Neuronal stem cell (in vitro differentiated cells): ENCODE results near the gene LRRC46.

ENCODE experiments used
- DNase-seq: peaks from one replicate; pipeline ENCODE4 v3.0.0-alpha.2; 2013; ENCODE audit warnings: low spot score
- H2AFZ ChIP-seq: one replicate; pipeline ENCODE4 v1.6.1; 2013; ENCODE audit warnings: mild to moderate bottlenecking, low read length, inconsistent platforms
- H2AK5ac ChIP-seq: 2 replicates; pipeline ENCODE4 v1.6.1; 2013; ENCODE audit warnings: low read depth, mild to moderate bottlenecking, inconsistent platforms, low read length, moderate library complexity, mixed read lengths
- H2BK120ac ChIP-seq: 2 replicates; pipeline ENCODE4 v1.6.1; 2013; ENCODE audit warnings: low read depth, mild to moderate bottlenecking, inconsistent platforms, low read length, moderate library complexity, mixed read lengths
- H2BK12ac ChIP-seq: one replicate; pipeline ENCODE4 v1.6.1; 2013; ENCODE audit warnings: low read length, inconsistent platforms
- H2BK15ac ChIP-seq: 2 replicates; pipeline ENCODE4 v1.6.1; 2013; ENCODE audit warnings: mild to moderate bottlenecking, low read length, inconsistent platforms, mixed read lengths
- H2BK5ac ChIP-seq: one replicate; pipeline ENCODE4 v1.6.1; 2013; ENCODE audit warnings: inconsistent platforms, mild to moderate bottlenecking, low read length, moderate library complexity
- H3K14ac ChIP-seq: one replicate; pipeline ENCODE4 v1.6.1; 2013; ENCODE audit warnings: low read length, inconsistent platforms
- H3K18ac ChIP-seq: 2 replicates; pipeline ENCODE4 v1.6.1; 2013; ENCODE audit warnings: low read length, inconsistent platforms
- H3K23ac ChIP-seq: 2 replicates; pipeline ENCODE4 v1.6.1; 2013; ENCODE audit warnings: low read depth, mild to moderate bottlenecking, mixed read lengths, low read length, inconsistent platforms; ENCODE audit not compliant: poor library complexity
- H3K27ac ChIP-seq: replicated peaks from 3 replicates; pipeline ENCODE4 v1.5.1; 2013; ENCODE audit warnings: low read length, inconsistent platforms
- H3K27me3 ChIP-seq, 3 experiments: 2 replicates each; pipeline ENCODE4 v1.6.1; 2013; ENCODE audit warnings: low read length in 3 of 3, mild to moderate bottlenecking in 2 of 3, inconsistent platforms in 1 of 3, low read depth in 1 of 3, mixed read lengths in 1 of 3, moderate library complexity in 1 of 3; ENCODE audit not compliant: control insufficient read depth in 3 of 3, insufficient read depth in 3 of 3
- H3K36me3 ChIP-seq, 2 donors: replicated peaks in 1 of 2; 2 replicates each; pipeline ENCODE4 v1.6.1; 2013; ENCODE audit warnings: low read length in 2 of 2; ENCODE audit not compliant: control insufficient read depth in 2 of 2, insufficient read depth in 2 of 2
- H3K4ac ChIP-seq: 2 replicates; pipeline ENCODE4 v1.6.1; 2013; ENCODE audit warnings: inconsistent platforms, mild to moderate bottlenecking, low read length, moderate library complexity
- H3K4me1 ChIP-seq, 2 donors: 1 replicate in 1 of 2; 2 replicates in 1 of 2; pipeline ENCODE4 v1.6.1; 2013; ENCODE audit warnings: low read length in 2 of 2, low read depth in 1 of 2; ENCODE audit not compliant: control insufficient read depth in 2 of 2, insufficient read depth in 1 of 2
- H3K4me2 ChIP-seq: one replicate; pipeline ENCODE4 v1.6.1; 2013; ENCODE audit warnings: mild to moderate bottlenecking, low read length, inconsistent platforms; ENCODE audit not compliant: insufficient read depth, poor library complexity, severe bottlenecking
- H3K4me3 ChIP-seq, 2 donors: 2 replicates each; pipeline ENCODE4 v1.5.1; 2013; ENCODE audit warnings: low read length in 2 of 2, mild to moderate bottlenecking in 2 of 2, inconsistent platforms in 1 of 2, moderate library complexity in 1 of 2
- H3K79me1 ChIP-seq: one replicate; pipeline ENCODE4 v1.6.1; 2013; ENCODE audit warnings: low read depth, mild to moderate bottlenecking, inconsistent platforms, low read length, moderate library complexity
- H3K9ac ChIP-seq: one replicate; pipeline ENCODE4 v1.6.1; 2013; ENCODE audit warnings: mild to moderate bottlenecking, low read depth, low read length, inconsistent platforms; ENCODE audit not compliant: poor library complexity
- H3K9me3 ChIP-seq, 2 donors: replicated peaks in 1 of 2; 2 replicates each; pipeline versions ENCODE3 to v1.6.1; 2013; ENCODE audit warnings: low read length in 2 of 2, mild to moderate bottlenecking in 2 of 2, inconsistent platforms in 1 of 2, low read depth in 1 of 2, mixed read lengths in 1 of 2, moderate library complexity in 1 of 2; ENCODE audit not compliant: control insufficient read depth in 2 of 2, insufficient read depth in 1 of 2
- H4K8ac ChIP-seq: one replicate; pipeline ENCODE4 v1.6.1; 2013; ENCODE audit warnings: low read depth, mild to moderate bottlenecking, inconsistent platforms, low read length, moderate library complexity
- H4K91ac ChIP-seq: one replicate; pipeline ENCODE4 v1.6.1; 2013; ENCODE audit warnings: low read length, low read depth, mild to moderate bottlenecking, inconsistent platforms; ENCODE audit not compliant: poor library complexity
- WGBS, 2 donors: extraction: QIAGEN DNeasy Blood & Tissue Kit; methylation state at CpG; one replicate each; pipeline ENCODE4 v1.1.7; 2013; ENCODE audit warnings: missing lambda C conversion rate in 2 of 2, mixed read lengths in 1 of 2; ENCODE audit not compliant: insufficient read length in 2 of 2, insufficient replicate concordance in 1 of 2; ENCODE audit errors: extremely low coverage in 2 of 2; 5-methylcytosine and 5-hydroxymethylcytosine counted together

LRRC46 gene

GRCh38 chr17:47821031-47821423, 10.4 kb upstream of the LRRC46 start:
- peak overlapping the region; percentile 70 for H2AK5ac ChIP-seq
- H3K18ac ChIP-seq: peak overlapping the region; percentile 57
- peak overlapping the region; percentile 71 for H3K14ac ChIP-seq
- H2AFZ ChIP-seq: peak overlapping the region; percentile 88
- H3K23ac ChIP-seq: peak overlapping the region; percentile 87
- peak overlapping the region; percentile 90 to 94 for H3K4me3 ChIP-seq
- peak overlapping the region; percentile 2 for H2BK5ac ChIP-seq
- no peak overlapping the region for H4K91ac ChIP-seq
- peaks cover 19 to 22% of the 10 kb centered on the region in 2 donors for H3K36me3 ChIP-seq
- H2BK15ac ChIP-seq: no peak overlapping the region
- DNase-seq: no peak
- H3K9me3 ChIP-seq: no peaks in the 10 kb centered on the region
- no peak overlapping the region for H2BK120ac ChIP-seq
- no peak overlapping the region for H2BK12ac ChIP-seq
- H3K4me1 ChIP-seq: peaks cover 7 to 9% of the 10 kb centered on the region in 2 donors
- H4K8ac ChIP-seq: peak overlapping the region; percentile 82
- H3K9ac ChIP-seq: peak overlapping the region; percentile 92
- H3K27ac ChIP-seq: no peak overlapping the region
- no CpG with 5 or more reads among the region's 4 CpGs for WGBS, 2 donors
- peaks cover 4% of the 10 kb centered on the region for H3K79me1 ChIP-seq
- H3K27me3 ChIP-seq: no peaks in the 10 kb centered on the region
- H3K4me2 ChIP-seq: peak overlapping the region; percentile 86
- H3K4ac ChIP-seq: no peak overlapping the region

- Histone ChIP-seq H3K4me2 (peak within 1 kb of the TSS; percentile 86), H3K27ac (no peak within 1 kb of the TSS), H3K4me3 (peak within 1 kb of the TSS; percentile 90 to 94), H4K8ac (peak within 1 kb of the TSS; percentile 82), H3K18ac (peak within 1 kb of the TSS; percentile 80), H3K9ac (peak within 1 kb of the TSS; percentile 92), H4K91ac (no peak within 1 kb of the TSS), H3K23ac (peak within 1 kb of the TSS; percentile 87), H2BK15ac (peak within 1 kb of the TSS; percentile 28), H2BK12ac (no peak within 1 kb of the TSS), H3K14ac (peak within 1 kb of the TSS; percentile 71), H2BK120ac (no peak within 1 kb of the TSS), H3K36me3 (peaks cover 24 to 29% of the 10 kb centered on the region in 2 donors), H3K27me3 (no peaks in the 10 kb centered on the region), H2AFZ (peak within 1 kb of the TSS; percentile 88), H3K4ac (no peak within 1 kb of the TSS), H3K4me1 (peaks cover 7 to 9% of the 10 kb centered on the region in 2 donors), H3K79me1 (peaks cover 4% of the 10 kb centered on the region), H2AK5ac (peak within 1 kb of the TSS; percentile 70), H3K9me3 (no peaks in the 10 kb centered on the region), H2BK5ac (peak within 1 kb of the TSS; percentile 2)
- WGBS, 2 donors: no CpG with 5 or more reads among the region's 21 CpGs
- DNase-seq: peak; percentile 41
Observed at GRCh38 chr17:47821424-47822391, 9.8 kb upstream of the LRRC46 start, which contains the start of gene OSBPL7. TSS of gene OSBPL7 (minus strand) at chr17:47821794. CDS start at chr17:47820278, 1,516 bp downstream.

DNA sequence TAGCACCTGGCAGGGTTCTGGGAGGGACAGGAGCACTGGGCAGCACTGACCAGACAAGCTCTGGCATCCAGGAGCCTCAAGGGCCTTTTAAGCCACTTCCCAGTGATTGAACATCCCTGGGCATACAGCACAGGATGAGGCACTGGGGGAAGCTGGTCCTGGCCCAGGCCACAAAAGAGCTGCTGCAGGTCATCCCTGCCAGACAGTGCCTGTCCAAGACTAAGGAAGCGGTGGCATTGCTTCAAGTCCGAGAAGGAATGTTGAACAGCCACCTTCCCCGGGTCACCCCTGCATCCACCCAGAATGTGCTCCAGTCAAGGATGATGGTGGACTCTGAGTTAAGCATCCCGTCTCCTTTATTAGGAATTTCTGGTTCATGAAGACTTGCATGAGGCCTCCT, 8.7 kb upstream of the LRRC46 start:
- no peak overlapping the region for H3K14ac ChIP-seq
- H3K36me3 ChIP-seq: peaks cover 28 to 37% of the 10 kb centered on the region in 2 donors

GRCh38 chr17:47823519-47823918, 8.0 kb upstream of the LRRC46 start:
- H3K4me1 ChIP-seq: peaks cover 7 to 9% of the 10 kb centered on the region in 2 donors
- no peak overlapping the region for H3K4ac ChIP-seq
- H3K9ac ChIP-seq: no peak overlapping the region
- H3K9me3 ChIP-seq: no peaks in the 10 kb centered on the region
- no peak overlapping the region for H4K8ac ChIP-seq
- no CpG with 5 or more reads among the region's 4 CpGs for WGBS, 2 donors
- H3K4me2 ChIP-seq: no peak overlapping the region
- no peak overlapping the region for H3K4me3 ChIP-seq
- H2BK12ac ChIP-seq: no peak overlapping the region
- H3K23ac ChIP-seq: no peak overlapping the region
- no peak overlapping the region for H2BK15ac ChIP-seq
- DNase-seq: no peak
- H2AFZ ChIP-seq: no peak overlapping the region
- peaks cover 4% of the 10 kb centered on the region for H3K79me1 ChIP-seq
- no peak overlapping the region for H2BK5ac ChIP-seq
- H3K36me3 ChIP-seq: peaks cover 32 to 43% of the 10 kb centered on the region in 2 donors
- no peak overlapping the region for H3K27ac ChIP-seq
- no peak overlapping the region for H2AK5ac ChIP-seq
- H3K14ac ChIP-seq: no peak overlapping the region
- H3K18ac ChIP-seq: no peak overlapping the region
- no peak overlapping the region for H2BK120ac ChIP-seq
- H3K27me3 ChIP-seq: no peaks in the 10 kb centered on the region
- no peak overlapping the region for H4K91ac ChIP-seq

More for the DNA sequence above, 8.7 kb upstream of the LRRC46 start:
- H3K4me3 ChIP-seq: no peak overlapping the region
- H3K9me3 ChIP-seq: no peaks in the 10 kb centered on the region
- H2AK5ac ChIP-seq: no peak overlapping the region
- H3K4me2 ChIP-seq: no peak overlapping the region
- no peak overlapping the region for H3K23ac ChIP-seq
- H2BK15ac ChIP-seq: no peak overlapping the region
- no peak for DNase-seq
- H3K27ac ChIP-seq: no peak overlapping the region
- no peak overlapping the region for H3K18ac ChIP-seq
- H3K27me3 ChIP-seq: no peaks in the 10 kb centered on the region
- H4K8ac ChIP-seq: no peak overlapping the region
- H4K91ac ChIP-seq: no peak overlapping the region
- H2BK120ac ChIP-seq: no peak overlapping the region
- WGBS, 2 donors: no CpG with 5 or more reads among the region's 4 CpGs
- H3K9ac ChIP-seq: no peak overlapping the region
- no peak overlapping the region for H2BK12ac ChIP-seq
- peaks cover 4% of the 10 kb centered on the region for H3K79me1 ChIP-seq
- H2BK5ac ChIP-seq: no peak overlapping the region
- H3K4me1 ChIP-seq: peaks cover 7 to 9% of the 10 kb centered on the region in 2 donors
- H3K4ac ChIP-seq: no peak overlapping the region
- no peak overlapping the region for H2AFZ ChIP-seq
